Endodermal cell (in vitro differentiated cells): ENCODE results near the gene ANKDD1A. TPM values are rescaled to one million over a fixed set of nuclear protein-coding genes. Genes with fewer than 3 reads are reported as not detected.

Experiments used
- DNase-seq: peaks from one replicate; pipeline ENCODE4 v3.0.0-alpha.2; 2017
- H3K27ac ChIP-seq: 2 replicates; pipeline ENCODE4 v1.5.1; 2013; ENCODE audit warnings: mild to moderate bottlenecking, low read depth, low read length, moderate library complexity
- H3K27me3 ChIP-seq: 2 replicates; pipeline ENCODE4 v1.6.1; 2013; ENCODE audit warnings: mild to moderate bottlenecking, low read length, moderate library complexity; ENCODE audit not compliant: insufficient read depth, control insufficient read depth, poor library complexity, severe bottlenecking
- H3K36me3 ChIP-seq: 2 replicates; pipeline ENCODE4 v1.7.0; 2013; ENCODE audit warnings: mild to moderate bottlenecking, low read length, moderate library complexity; ENCODE audit not compliant: control insufficient read depth, insufficient read depth
- H3K4me1 ChIP-seq: one replicate; pipeline ENCODE4 v1.7.0; 2013; ENCODE audit warnings: low read length; ENCODE audit not compliant: control insufficient read depth, insufficient read depth
- H3K4me3 ChIP-seq: 2 replicates; pipeline ENCODE4 v1.5.1; 2013; ENCODE audit warnings: mild to moderate bottlenecking, low read length, moderate library complexity
- H3K9ac ChIP-seq: 2 replicates; pipeline ENCODE4 v1.6.1; 2013; ENCODE audit warnings: mild to moderate bottlenecking, low read length, moderate library complexity; ENCODE audit not compliant: poor library complexity, severe bottlenecking; ENCODE audit errors: extremely low read depth
- H3K9me3 ChIP-seq: 2 replicates; pipeline ENCODE4 v1.6.1; 2013; ENCODE audit warnings: mild to moderate bottlenecking, low read length, moderate library complexity; ENCODE audit not compliant: control insufficient read depth
- H3K27ac Mint-ChIP-seq: 2 replicates; pipeline ENCODE4 v1.8.0; 2020; ENCODE audit warnings: mixed read lengths
- H3K27me3 Mint-ChIP-seq: 2 replicates; pipeline ENCODE4 v1.8.0; 2021; ENCODE audit warnings: mild to moderate bottlenecking, mixed read lengths; ENCODE audit not compliant: insufficient read depth
- H3K36me3 Mint-ChIP-seq: 2 replicates; pipeline ENCODE4 v1.8.0; 2020; ENCODE audit warnings: low read depth, mixed read lengths
- H3K4me1 Mint-ChIP-seq: 2 replicates; pipeline ENCODE4 v1.8.0; 2020; ENCODE audit warnings: mixed read lengths
- H3K4me3 Mint-ChIP-seq: 2 replicates; pipeline ENCODE4 v1.8.0; 2020; ENCODE audit warnings: mild to moderate bottlenecking, moderate library complexity, mixed read lengths
- H3K9me3 Mint-ChIP-seq: 2 replicates; pipeline ENCODE4 v1.8.0; 2020; ENCODE audit warnings: mild to moderate bottlenecking, mixed read lengths
- WGBS, 2 experiments: methylation state at CpG; one replicate each; pipeline versions ENCODE4 v1.1.5 to v1.1.7; 2013; ENCODE audit warnings: missing lambda C conversion rate in 2 of 2, mixed read lengths in 1 of 2; ENCODE audit not compliant: insufficient coverage in 1 of 2, insufficient read length in 1 of 2; 5-methylcytosine and 5-hydroxymethylcytosine counted together
- long read RNA-seq, 4 experiments: library from polyadenylated mRNA in 2 of 4; library from RNA in 1 of 4; library from capped mRNA in 1 of 4; stranded (forward) in 3 of 4; unstranded in 1 of 4; transcript quantifications; one replicate each; pipeline ENCODE4 v2.0.0, GENCODE V29; 2020 to 2021; ENCODE audit warnings: inconsistent platforms in 1 of 4
- polyA plus RNA-seq, 2 experiments: library from polyadenylated mRNA; stranded (reverse); fragments of 50-300 nt; gene quantifications; one replicate each; pipeline ENCODE4 v1.2.3, GENCODE V29; 2013
- total RNA-seq, 2 donors: library from RNA; stranded (reverse); fragmentation: NEBNext Ultra II Directional in 1 of 2; extraction: Animal tissue kit (Norgen Biotek cat#: 25700) in 1 of 2; gene quantifications; 2 replicates in 1 of 2; 3 replicates in 1 of 2; pipeline ENCODE4 v1.2.1, GENCODE V29; 2021
- TF ChIP-seq, protein P1 (sequence below): fragments of 200-600 bp; sonication (generic); conservative IDR thresholded peaks from 2 replicates; pipeline ENCODE4 v1.5.0; 2021; ENCODE audit warnings: antibody characterized with exemption, mild to moderate bottlenecking

ANKDD1A gene
- 10 to 100 TPM; 22.5 to 30.0 TPM for total RNA-seq
- polyA plus RNA-seq (2013, experiment 1 of 2) = 6.2 TPM
- polyA plus RNA-seq (2013, experiment 2 of 2) = 8.7 TPM
- long read RNA-seq, experiment 1, partial matches to known transcripts = 0 of 5 reads
- long read RNA-seq, experiment 1, other reads (novel, unspliced or antisense) = 5 of 5 reads
- long read RNA-seq, experiment 2, partial matches to known transcripts = 5 of 42 reads
- long read RNA-seq, experiment 2, other reads (novel, unspliced or antisense) = 36 of 42 reads
- long read RNA-seq, experiment 3, partial matches to known transcripts = 6 of 43 reads
- long read RNA-seq, experiment 3, other reads (novel, unspliced or antisense) = 36 of 43 reads
- long read RNA-seq, experiment 4, partial matches to known transcripts = 1 of 9 reads
- long read RNA-seq, experiment 4, other reads (novel, unspliced or antisense) = 7 of 9 reads

GRCh38 chr15:64911311-64912186, at the start of gene ANKDD1A:
Gene ANKDD1A, plus strand, starts transcription at chr15:64911902. Its CDS starts 29 bp downstream, at chr15:64911931.
- Histone ChIP-seq H3K36me3 (peaks cover 25% of the 10 kb centered on the region), H3K27me3 (peaks cover 5% of the 10 kb centered on the region), H3K4me3 (peak within 1 kb of the TSS; percentile 97), H3K9ac (peak within 1 kb of the TSS; percentile 86), H3K4me1 (peaks cover 13% of the 10 kb centered on the region), H3K9me3 (peaks cover 7% of the 10 kb centered on the region), H3K27ac (no peak within 1 kb of the TSS)
- H3K27me3 Mint-ChIP-seq = peaks cover 45% of the 10 kb centered on the region
- peaks cover 40% of the 10 kb centered on the region for H3K4me1 Mint-ChIP-seq
- H3K4me3 Mint-ChIP-seq = peak within 1 kb of the TSS; percentile 78
- WGBS, 2 experiments = 6 to 17% methylated on average over 19 to 72 of the region's 72 CpGs
- DNase-seq = peak; percentile 92
- TF ChIP-seq, protein P1, sequence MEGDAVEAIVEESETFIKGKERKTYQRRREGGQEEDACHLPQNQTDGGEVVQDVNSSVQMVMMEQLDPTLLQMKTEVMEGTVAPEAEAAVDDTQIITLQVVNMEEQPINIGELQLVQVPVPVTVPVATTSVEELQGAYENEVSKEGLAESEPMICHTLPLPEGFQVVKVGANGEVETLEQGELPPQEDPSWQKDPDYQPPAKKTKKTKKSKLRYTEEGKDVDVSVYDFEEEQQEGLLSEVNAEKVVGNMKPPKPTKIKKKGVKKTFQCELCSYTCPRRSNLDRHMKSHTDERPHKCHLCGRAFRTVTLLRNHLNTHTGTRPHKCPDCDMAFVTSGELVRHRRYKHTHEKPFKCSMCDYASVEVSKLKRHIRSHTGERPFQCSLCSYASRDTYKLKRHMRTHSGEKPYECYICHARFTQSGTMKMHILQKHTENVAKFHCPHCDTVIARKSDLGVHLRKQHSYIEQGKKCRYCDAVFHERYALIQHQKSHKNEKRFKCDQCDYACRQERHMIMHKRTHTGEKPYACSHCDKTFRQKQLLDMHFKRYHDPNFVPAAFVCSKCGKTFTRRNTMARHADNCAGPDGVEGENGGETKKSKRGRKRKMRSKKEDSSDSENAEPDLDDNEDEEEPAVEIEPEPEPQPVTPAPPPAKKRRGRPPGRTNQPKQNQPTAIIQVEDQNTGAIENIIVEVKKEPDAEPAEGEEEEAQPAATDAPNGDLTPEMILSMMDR = no peak
- peaks cover 8% of the 10 kb centered on the region for H3K36me3 Mint-ChIP-seq
- H3K27ac Mint-ChIP-seq = peak within 1 kb of the TSS; percentile 90
- H3K9me3 Mint-ChIP-seq = peaks cover 7% of the 10 kb centered on the region

DNA sequence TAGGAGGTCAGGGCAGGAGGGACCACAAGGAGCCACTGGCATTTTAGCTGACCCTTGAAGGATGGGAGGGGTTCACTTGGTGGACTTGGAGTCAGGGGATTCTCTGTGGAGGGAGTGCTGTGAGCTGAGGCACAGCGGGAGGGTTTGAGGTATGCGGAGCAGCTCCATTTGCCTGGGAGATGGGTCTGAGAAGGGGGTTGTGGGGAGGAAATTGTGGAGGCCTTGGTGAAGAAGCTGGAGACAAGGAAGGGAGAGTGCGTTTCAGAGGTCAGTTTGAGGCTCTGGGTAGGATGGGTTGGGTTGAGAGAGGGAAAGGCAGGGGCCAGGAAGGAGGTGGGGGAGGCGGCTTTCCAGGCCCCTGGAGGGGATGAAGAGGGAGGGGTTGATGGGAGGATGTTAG, 49.7 kb upstream of the ANKDD1A start:
- Mint-ChIP-seq H3K9me3 (no peaks in the 10 kb centered on the region), H3K36me3 (peaks cover 42% of the 10 kb centered on the region), H3K4me3 (no peak overlapping the region), H3K27me3 (no peaks in the 10 kb centered on the region), H3K4me1 (peaks cover 23% of the 10 kb centered on the region), H3K27ac (peak overlapping the region; percentile 88)
- TF ChIP-seq, protein P1 = no peak
- Histone ChIP-seq H3K9ac (no peak overlapping the region), H3K9me3 (no peaks in the 10 kb centered on the region), H3K27me3 (no peaks in the 10 kb centered on the region), H3K36me3 (peaks cover 46% of the 10 kb centered on the region), H3K27ac (no peak overlapping the region), H3K4me1 (no peaks in the 10 kb centered on the region), H3K4me3 (no peak overlapping the region)
- no peak for DNase-seq
- WGBS, 2 experiments = 74 to 100% methylated on average over 2 to 4 of the region's 4 CpGs

- no peak for DNase-seq
- H3K27ac ChIP-seq = no peak overlapping the region
- no peaks in the 10 kb centered on the region for H3K27me3 ChIP-seq
- H3K9me3 ChIP-seq = no peaks in the 10 kb centered on the region
- no peaks in the 10 kb centered on the region for H3K4me1 ChIP-seq
- H3K9ac ChIP-seq = no peak overlapping the region
- Mint-ChIP-seq H3K4me1 (peaks cover 23% of the 10 kb centered on the region), H3K36me3 (peaks cover 38% of the 10 kb centered on the region), H3K9me3 (no peaks in the 10 kb centered on the region), H3K27me3 (no peaks in the 10 kb centered on the region), H3K27ac (peak overlapping the region; percentile 88), H3K4me3 (no peak overlapping the region)
- H3K4me3 ChIP-seq = no peak overlapping the region
- WGBS, 2 experiments = 75% methylated on average over 1 of the region's 1 CpG; no CpG with 5 or more reads in 1 of the 2 experiments
- TF ChIP-seq, protein P1 = no peak
- peaks cover 46% of the 10 kb centered on the region for H3K36me3 ChIP-seq
Observed at GRCh38 chr15:64862408-64862807, 49.3 kb upstream of the ANKDD1A start.
